GM12878 (cell line): ENCODE results near the gene BRD2. TPM values are rescaled to one million over a fixed set of nuclear protein-coding genes. Genes with fewer than 3 reads are reported as not detected.

Experiments
- ATAC-seq: fragments of 200-7000 bp; cut with Tn5 transposase; 3 replicates; pipeline ENCODE4 v1.9.1; 2020; ENCODE audit warnings: mild to moderate bottlenecking, moderate library complexity
- BruUV-seq: library from RNA; stranded (reverse); fragments of 400-500 nt; replicated peaks from 2 replicates; lab custom pipeline; 2021; lab: Mats Ljungman, UMichigan
- CTCF ChIA-PET: fragments of 300-600 bp; sonication (Branson Sonifier 250); formaldehyde crosslinking; extraction: SDS; loops from one replicate; lab custom pipeline; 2021; ENCODE audit warnings: inconsistent platforms; lab: Yijun Ruan, JAX
- POLR2A ChIA-PET: fragments of 350-600 bp; formaldehyde crosslinking; extraction: SDS; loops from one replicate; lab custom pipeline; 2021; ENCODE audit warnings: inconsistent platforms; lab: Charles Lee
- RAD21 ChIA-PET: fragments of 300-600 bp; sonication (Branson Sonifier 250); formaldehyde crosslinking; loops from one replicate; lab custom pipeline; 2023; ENCODE audit warnings: antibody characterized with exemption; ENCODE audit not compliant: unreplicated experiment; lab: Charles Lee
- SMC1A ChIA-PET: fragments of 300-600 bp; sonication (Branson Sonifier 250); formaldehyde crosslinking; loops from one replicate; lab custom pipeline; 2023; ENCODE audit not compliant: unreplicated experiment, uncharacterized antibody; lab: Charles Lee
- DNase-seq: peaks from one replicate; pipeline ENCODE4 v3.0.0-alpha.2; 2011; ENCODE audit warnings: low read depth, low spot score
- FAIRE-seq: peaks from 3 replicates; lab custom pipeline; 2011; peaks lifted over from hg19 to GRCh38; lab: Jason Lieb, UNC
- H2AFZ ChIP-seq: 2 replicates; pipeline ENCODE4 v1.6.0; 2011; ENCODE audit warnings: low read depth, low read length, control low read depth; ENCODE audit not compliant: control insufficient read depth
- H3K27ac ChIP-seq: 2 replicates; pipeline ENCODE4 v1.5.1; 2011; ENCODE audit warnings: control low read depth; ENCODE audit not compliant: control insufficient read depth, insufficient read depth
- H3K27me3 ChIP-seq, 2 experiments: replicated peaks in 1 of 2; 2 replicates each; pipeline versions ENCODE4 v1.6.0 to v1.6.1; 2011; ENCODE audit warnings: low read length in 1 of 2; ENCODE audit not compliant: control insufficient read depth in 2 of 2, insufficient read depth in 2 of 2
- H3K36me3 ChIP-seq, 2 experiments: 2 replicates each; pipeline ENCODE4 v1.5.1; 2011; ENCODE audit warnings: low read length in 1 of 2; ENCODE audit not compliant: control insufficient read depth in 2 of 2, insufficient read depth in 2 of 2
- H3K4me1 ChIP-seq: 2 replicates; pipeline ENCODE4 v1.6.1; 2011; ENCODE audit warnings: mild to moderate bottlenecking, low read length, moderate library complexity, mixed read lengths; ENCODE audit not compliant: control insufficient read depth, insufficient read depth
- H3K4me2 ChIP-seq: 2 replicates; pipeline ENCODE4 v1.6.0; 2011; ENCODE audit warnings: control low read depth; ENCODE audit not compliant: control insufficient read depth, insufficient read depth
- H3K4me3 ChIP-seq: fragments of 200-600 bp; sonication (generic); 2 replicates; pipeline ENCODE4 v1.5.1; 2016
- H3K79me2 ChIP-seq: 2 replicates; pipeline ENCODE4 v1.6.0; 2011; ENCODE audit warnings: low read length; ENCODE audit not compliant: control insufficient read depth, insufficient read depth
- H3K9ac ChIP-seq: 2 replicates; pipeline ENCODE4 v1.8.0; 2011; ENCODE audit warnings: low read length, control low read depth, mixed read lengths; ENCODE audit not compliant: control insufficient read depth, insufficient read depth
- H3K9me3 ChIP-seq: replicated peaks from 3 replicates; pipeline ENCODE4 v1.5.1; 2011; ENCODE audit warnings: mild to moderate bottlenecking, low read length; ENCODE audit not compliant: control insufficient read depth, insufficient read depth
- H4K20me1 ChIP-seq: 2 replicates; pipeline ENCODE4 v1.6.0; 2011; ENCODE audit not compliant: control insufficient read depth, insufficient read depth
- BHLHE40 ChIP-seq, 2 experiments: fragments of 450-650 bp in 1 of 2; IDR thresholded peaks; 2 replicates each; pipeline ENCODE4 v1.6.1; 2011 to 2017; ENCODE audit warnings: low read depth in 2 of 2, borderline replicate concordance in 1 of 2, improper control_type of control experiment in 1 of 2, low read length in 1 of 2, mild to moderate bottlenecking in 1 of 2
- EP300 ChIP-seq, 2 experiments: fragments of 150-350 bp in 1 of 2; IDR thresholded peaks; 2 replicates each; pipeline ENCODE4 v1.6.1; 2011 to 2012; ENCODE audit warnings: low read depth in 2 of 2, low read length in 2 of 2, borderline replicate concordance in 1 of 2, improper control_type of control experiment in 1 of 2, inconsistent platforms in 1 of 2; ENCODE audit not compliant: control insufficient read depth in 1 of 2
- HCFC1 ChIP-seq: fragments of 150-350 bp; IDR thresholded peaks from 2 replicates; pipeline ENCODE4 v1.6.1; 2014; ENCODE audit warnings: low read length
- JUNB ChIP-seq: IDR thresholded peaks from 2 replicates; pipeline ENCODE4 v1.6.1; 2016; ENCODE audit warnings: antibody characterized with exemption, mild to moderate bottlenecking
- NRF1 ChIP-seq: conservative IDR thresholded peaks from 2 replicates; pipeline ENCODE4 v1.6.1; 2011; ENCODE audit warnings: mild to moderate bottlenecking, low read depth, low read length, improper control_type of control experiment
- POLR2AphosphoS5 ChIP-seq: IDR thresholded peaks from 2 replicates; pipeline ENCODE4 v1.6.1; 2011; ENCODE audit warnings: mild to moderate bottlenecking, low read length, inconsistent platforms
- SMAD1 ChIP-seq: fragments of 450-650 bp; IDR thresholded peaks from 2 replicates; pipeline ENCODE4 v1.6.1; 2018; ENCODE audit warnings: mild to moderate bottlenecking, low read depth; ENCODE audit not compliant: partially characterized antibody
- TAF1 ChIP-seq: IDR thresholded peaks from 2 replicates; pipeline ENCODE4 v1.6.1; 2011; ENCODE audit warnings: mild to moderate bottlenecking, low read depth, low read length, borderline replicate concordance
- TBL1XR1 ChIP-seq: IDR thresholded peaks from 2 replicates; pipeline ENCODE4 v1.6.1; 2012; ENCODE audit warnings: low read depth, low read length, improper control_type of control experiment
- TCF12 ChIP-seq: IDR thresholded peaks from 2 replicates; pipeline ENCODE4 v1.6.1; 2011; ENCODE audit warnings: low read depth, mild to moderate bottlenecking, low read length
- WGBS: methylation state at CpG from one replicate; pipeline ENCODE4 v1.1.6; 2016; ENCODE audit warnings: low lambda C conversion rate; ENCODE audit not compliant: insufficient replicate concordance, insufficient coverage; ENCODE audit errors: missing lambda C conversion rate; 5-methylcytosine and 5-hydroxymethylcytosine counted together
- in situ Hi-C: fragments of 300-500 bp; cut with MboI; formaldehyde crosslinking; loops from 9 replicates; pipeline ENCODE4 v1.14.3; 2018; ENCODE audit warnings: mixed read lengths
- intact Hi-C: fragments of 100-400 bp; cut with micrococcal nuclease; formaldehyde crosslinking; loops from one replicate; pipeline ENCODE4 v1.14.2; 2022; ENCODE audit not compliant: unreplicated experiment
- polyA plus RNA-seq, 11 experiments: library from polyadenylated mRNA; depleted of rRNA in 4 of 11; unstranded in 6 of 11; stranded (reverse) in 5 of 11; fragments of >200 nt; fragmentation: Nextera tagmentation in 4 of 11; fragmentation: Illumina TruSeq in 1 of 11; extraction: Ambion mirVana in 4 of 11; extraction: Trizol in 1 of 11; gene quantifications; 1 replicate in 1 of 11; 2 replicates in 10 of 11; pipeline versions ENCODE4 v1.2.1 to v1.2.3, GENCODE V29; 2011 to 2016; ENCODE audit warnings: inconsistent platforms in 2 of 11, missing spikeins in 2 of 11, low read depth in 1 of 11
- total RNA-seq, 4 experiments: library from RNA; depleted of rRNA in 3 of 4; stranded (reverse); fragments of >200 nt in 3 of 4; fragmentation: Illumina TruSeq in 1 of 4; extraction: Trizol in 1 of 4; gene quantifications; 2 replicates each; pipeline versions ENCODE4 v1.2.1 to v1.2.3, GENCODE V29; 2013 to 2021
- TF ChIP-seq, protein P1 (sequence below): fragments of 450-650 bp; IDR thresholded peaks from 2 replicates; pipeline ENCODE4 v1.6.1; 2016; ENCODE audit warnings: mild to moderate bottlenecking, moderate library complexity, borderline replicate concordance
- TF ChIP-seq, protein P2 (sequence below): fragments of 450-650 bp; IDR thresholded peaks from 2 replicates; pipeline ENCODE4 v1.6.1; 2017; ENCODE audit warnings: borderline replicate concordance
- TF ChIP-seq, protein P3 (sequence below): fragments of 450-650 bp; IDR thresholded peaks from 2 replicates; pipeline ENCODE4 v1.6.1; 2016; ENCODE audit warnings: mild to moderate bottlenecking
- TF ChIP-seq, protein P4 (sequence below): IDR thresholded peaks from 2 replicates; pipeline ENCODE4 v1.6.1; 2011; ENCODE audit warnings: borderline replicate concordance, low read depth, mild to moderate bottlenecking, moderate library complexity, low read length; ENCODE audit not compliant: insufficient read depth, poor library complexity, severe bottlenecking

The BRD2 gene
- total and polyA plus RNA-seq, 10 of the 15 experiments (the other 5 are each of a cell fraction or from before 2014, with no cell fraction given) = 32.2 to 239 (median 139) TPM

DNA sequence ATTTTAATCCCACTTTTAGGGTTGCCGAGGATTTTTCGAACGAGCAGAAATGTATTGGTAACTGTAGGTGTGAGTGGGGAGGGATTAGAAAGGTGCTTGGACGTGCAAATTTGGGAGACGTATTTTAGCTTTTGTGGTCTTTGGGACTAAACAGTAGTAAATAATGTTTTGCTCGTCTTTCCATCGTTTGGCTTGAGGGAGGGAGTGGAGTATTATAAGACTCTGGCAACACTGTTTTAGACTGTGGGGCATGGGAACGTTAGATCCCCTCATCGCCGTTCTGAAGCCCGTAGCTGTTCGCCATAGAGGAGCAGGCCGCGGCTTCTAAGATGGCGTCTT lies 2.8 kb downstream of the BRD2 start:
- in situ Hi-C loops = loop anchor here (25.0 kb wide), 2 partner anchors 1409 to 1691 kb away; partner anchors contain the start of gene LTA
- BruUV-seq = TSS peak; percentile 58
- peaks cover 31% of the 10 kb centered on the region for H4K20me1 ChIP-seq
- peak overlapping the region; percentile 90 for H3K4me3 ChIP-seq
- WGBS = under 1% methylated on average over 15 of the region's 15 CpGs
- FAIRE-seq = no peak
- no peaks in the 10 kb centered on the region for H3K27me3 ChIP-seq
- H2AFZ ChIP-seq = no peak overlapping the region
- peak overlapping the region; percentile 100 for H3K9ac ChIP-seq
- ChIA-PET CTCF (interaction anchor here (0.8 to 13.8 kb wide), 16 partner anchors 9 to 147 kb away, joined by 3 to 162 read pairs (median 9); partner anchors contain the start of genes HLA-DMA, HLA-DMB, HLA-DPB1 and PSMB9), POLR2A (interaction anchor here (0.5 to 16.6 kb wide), 30 partner anchors 9 to 1259 kb away, joined by 3 to 486 read pairs (median 6); partner anchors contain the start of genes FKBPL, HLA-DMA, HLA-DMB and HLA-DPA1), RAD21 (interaction anchor here (0.9 to 12.2 kb wide), 20 partner anchors 11 to 1396 kb away, joined by 3 to 224 read pairs (median 10); partner anchors contain the start of genes HLA-DMA, HLA-DMB, HLA-DOA and HLA-DPB1), SMC1A (interaction anchor here (0.6 to 17.2 kb wide), 21 partner anchors 14 to 277 kb away, joined by 3 to 347 read pairs (median 5); partner anchors contain the start of genes HLA-DMA, HLA-DMB, HLA-DOA and HLA-DPA1)
- intact Hi-C loops = loop anchor here (2.0 to 5.0 kb wide), 3 partner anchors 18 to 129 kb away; partner anchors contain the start of genes HLA-DMA and PSMB8
- no peaks in the 10 kb centered on the region for H3K9me3 ChIP-seq
- H3K4me1 ChIP-seq = peaks cover 7% of the 10 kb centered on the region
- H3K27ac ChIP-seq = peak overlapping the region; percentile 100
- H3K36me3 ChIP-seq = peaks cover 25 to 29% of the 10 kb centered on the region in 2 experiments
- H3K4me2 ChIP-seq = peak overlapping the region; percentile 82
- peaks cover 93% of the 10 kb centered on the region for H3K79me2 ChIP-seq
- ATAC-seq = no peak
- no peak for DNase-seq
- TF ChIP-seq BHLHE40 (IDR thresholded peaks at IDR 0.05; ENCODE audit: borderline replicate concordance in 1 of 2, low read depth in 2 of 2, low read length in 1 of 2) (no peak), TBL1XR1 (0 out of 2 replicates have a peak, but pooled peaks have one; percentile 7), EP300 (IDR thresholded peaks at IDR 0.05; ENCODE audit: borderline replicate concordance in 1 of 2, control insufficient read depth in 1 of 2, low read depth in 2 of 2, low read length in 2 of 2) (no peak; a peak in 1 of 4 replicates), TAF1 (no peak), POLR2AphosphoS5 (peak; percentile 53; the same call in 1 of the 2 replicates), SMAD1 (peak; percentile 55), HCFC1 (no peak), JUNB (no peak), TCF12 (0 out of 2 replicates have a peak, but pooled peaks have one; percentile 33), NRF1 (no peak)
- TF ChIP-seq, protein P1, sequence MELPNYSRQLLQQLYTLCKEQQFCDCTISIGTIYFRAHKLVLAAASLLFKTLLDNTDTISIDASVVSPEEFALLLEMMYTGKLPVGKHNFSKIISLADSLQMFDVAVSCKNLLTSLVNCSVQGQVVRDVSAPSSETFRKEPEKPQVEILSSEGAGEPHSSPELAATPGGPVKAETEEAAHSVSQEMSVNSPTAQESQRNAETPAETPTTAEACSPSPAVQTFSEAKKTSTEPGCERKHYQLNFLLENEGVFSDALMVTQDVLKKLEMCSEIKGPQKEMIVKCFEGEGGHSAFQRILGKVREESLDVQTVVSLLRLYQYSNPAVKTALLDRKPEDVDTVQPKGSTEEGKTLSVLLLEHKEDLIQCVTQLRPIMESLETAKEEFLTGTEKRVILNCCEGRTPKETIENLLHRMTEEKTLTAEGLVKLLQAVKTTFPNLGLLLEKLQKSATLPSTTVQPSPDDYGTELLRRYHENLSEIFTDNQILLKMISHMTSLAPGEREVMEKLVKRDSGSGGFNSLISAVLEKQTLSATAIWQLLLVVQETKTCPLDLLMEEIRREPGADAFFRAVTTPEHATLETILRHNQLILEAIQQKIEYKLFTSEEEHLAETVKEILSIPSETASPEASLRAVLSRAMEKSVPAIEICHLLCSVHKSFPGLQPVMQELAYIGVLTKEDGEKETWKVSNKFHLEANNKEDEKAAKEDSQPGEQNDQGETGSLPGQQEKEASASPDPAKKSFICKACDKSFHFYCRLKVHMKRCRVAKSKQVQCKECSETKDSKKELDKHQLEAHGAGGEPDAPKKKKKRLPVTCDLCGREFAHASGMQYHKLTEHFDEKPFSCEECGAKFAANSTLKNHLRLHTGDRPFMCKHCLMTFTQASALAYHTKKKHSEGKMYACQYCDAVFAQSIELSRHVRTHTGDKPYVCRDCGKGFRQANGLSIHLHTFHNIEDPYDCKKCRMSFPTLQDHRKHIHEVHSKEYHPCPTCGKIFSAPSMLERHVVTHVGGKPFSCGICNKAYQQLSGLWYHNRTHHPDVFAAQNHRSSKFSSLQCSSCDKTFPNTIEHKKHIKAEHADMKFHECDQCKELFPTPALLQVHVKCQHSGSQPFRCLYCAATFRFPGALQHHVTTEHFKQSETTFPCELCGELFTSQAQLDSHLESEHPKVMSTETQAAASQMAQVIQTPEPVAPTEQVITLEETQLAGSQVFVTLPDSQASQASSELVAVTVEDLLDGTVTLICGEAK = no peak; the same call in 1 of the 2 replicates
- TF ChIP-seq, protein P2, sequence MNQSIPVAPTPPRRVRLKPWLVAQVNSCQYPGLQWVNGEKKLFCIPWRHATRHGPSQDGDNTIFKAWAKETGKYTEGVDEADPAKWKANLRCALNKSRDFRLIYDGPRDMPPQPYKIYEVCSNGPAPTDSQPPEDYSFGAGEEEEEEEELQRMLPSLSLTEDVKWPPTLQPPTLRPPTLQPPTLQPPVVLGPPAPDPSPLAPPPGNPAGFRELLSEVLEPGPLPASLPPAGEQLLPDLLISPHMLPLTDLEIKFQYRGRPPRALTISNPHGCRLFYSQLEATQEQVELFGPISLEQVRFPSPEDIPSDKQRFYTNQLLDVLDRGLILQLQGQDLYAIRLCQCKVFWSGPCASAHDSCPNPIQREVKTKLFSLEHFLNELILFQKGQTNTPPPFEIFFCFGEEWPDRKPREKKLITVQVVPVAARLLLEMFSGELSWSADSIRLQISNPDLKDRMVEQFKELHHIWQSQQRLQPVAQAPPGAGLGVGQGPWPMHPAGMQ = no peak
- TF ChIP-seq, protein P3, sequence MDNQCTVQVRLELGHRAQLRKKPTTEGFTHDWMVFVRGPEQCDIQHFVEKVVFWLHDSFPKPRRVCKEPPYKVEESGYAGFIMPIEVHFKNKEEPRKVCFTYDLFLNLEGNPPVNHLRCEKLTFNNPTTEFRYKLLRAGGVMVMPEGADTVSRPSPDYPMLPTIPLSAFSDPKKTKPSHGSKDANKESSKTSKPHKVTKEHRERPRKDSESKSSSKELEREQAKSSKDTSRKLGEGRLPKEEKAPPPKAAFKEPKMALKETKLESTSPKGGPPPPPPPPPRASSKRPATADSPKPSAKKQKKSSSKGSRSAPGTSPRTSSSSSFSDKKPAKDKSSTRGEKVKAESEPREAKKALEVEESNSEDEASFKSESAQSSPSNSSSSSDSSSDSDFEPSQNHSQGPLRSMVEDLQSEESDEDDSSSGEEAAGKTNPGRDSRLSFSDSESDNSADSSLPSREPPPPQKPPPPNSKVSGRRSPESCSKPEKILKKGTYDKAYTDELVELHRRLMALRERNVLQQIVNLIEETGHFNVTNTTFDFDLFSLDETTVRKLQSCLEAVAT = peak; percentile 97
- TF ChIP-seq, protein P4, sequence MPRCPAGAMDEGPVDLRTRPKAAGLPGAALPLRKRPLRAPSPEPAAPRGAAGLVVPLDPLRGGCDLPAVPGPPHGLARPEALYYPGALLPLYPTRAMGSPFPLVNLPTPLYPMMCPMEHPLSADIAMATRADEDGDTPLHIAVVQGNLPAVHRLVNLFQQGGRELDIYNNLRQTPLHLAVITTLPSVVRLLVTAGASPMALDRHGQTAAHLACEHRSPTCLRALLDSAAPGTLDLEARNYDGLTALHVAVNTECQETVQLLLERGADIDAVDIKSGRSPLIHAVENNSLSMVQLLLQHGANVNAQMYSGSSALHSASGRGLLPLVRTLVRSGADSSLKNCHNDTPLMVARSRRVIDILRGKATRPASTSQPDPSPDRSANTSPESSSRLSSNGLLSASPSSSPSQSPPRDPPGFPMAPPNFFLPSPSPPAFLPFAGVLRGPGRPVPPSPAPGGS = no peak
